Activated effector memory CD4-positive, alpha-beta T cell treated with anti-CD3 and anti-CD28 coated beads, Interleukin-2, amount 50 U/mL, for 16 hours (primary cell): Measurements from ENCODE around the gene OTUD5.
"Not testable (repeated sequence)": the region's sequence is repeated elsewhere in the genome, so short reads cannot be mapped to it uniquely, and the experiment has no call there.

Experiments
- DNase-seq: peaks from one replicate; pipeline ENCODE4 v3.0.0-alpha.2; 2020

The OTUD5 gene, protein sequence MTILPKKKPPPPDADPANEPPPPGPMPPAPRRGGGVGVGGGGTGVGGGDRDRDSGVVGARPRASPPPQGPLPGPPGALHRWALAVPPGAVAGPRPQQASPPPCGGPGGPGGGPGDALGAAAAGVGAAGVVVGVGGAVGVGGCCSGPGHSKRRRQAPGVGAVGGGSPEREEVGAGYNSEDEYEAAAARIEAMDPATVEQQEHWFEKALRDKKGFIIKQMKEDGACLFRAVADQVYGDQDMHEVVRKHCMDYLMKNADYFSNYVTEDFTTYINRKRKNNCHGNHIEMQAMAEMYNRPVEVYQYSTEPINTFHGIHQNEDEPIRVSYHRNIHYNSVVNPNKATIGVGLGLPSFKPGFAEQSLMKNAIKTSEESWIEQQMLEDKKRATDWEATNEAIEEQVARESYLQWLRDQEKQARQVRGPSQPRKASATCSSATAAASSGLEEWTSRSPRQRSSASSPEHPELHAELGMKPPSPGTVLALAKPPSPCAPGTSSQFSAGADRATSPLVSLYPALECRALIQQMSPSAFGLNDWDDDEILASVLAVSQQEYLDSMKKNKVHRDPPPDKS

DNA sequence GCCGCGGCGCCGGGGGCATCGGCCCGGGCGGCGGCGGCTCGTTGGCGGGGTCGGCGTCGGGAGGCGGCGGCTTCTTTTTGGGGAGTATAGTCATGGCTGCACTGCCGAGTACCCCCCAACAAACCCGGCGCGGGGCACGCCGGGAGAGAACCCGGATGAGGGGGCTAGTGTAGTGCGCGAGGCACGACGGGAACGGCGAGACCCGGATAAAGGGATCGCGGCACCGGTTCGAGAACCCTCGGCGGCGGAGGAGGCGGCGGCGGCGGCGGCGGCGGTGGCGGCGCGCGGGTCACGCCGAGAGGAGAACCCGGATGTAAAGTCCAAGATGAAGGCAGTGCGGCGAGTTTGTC is at the start of gene OTUD5:
Gene OTUD5 (minus strand): TSS at position 131 of the 350 bp plus-strand sequence. CDS start 37 bp downstream, at position 94.
- DNase-seq: peak; percentile 91

DNA sequence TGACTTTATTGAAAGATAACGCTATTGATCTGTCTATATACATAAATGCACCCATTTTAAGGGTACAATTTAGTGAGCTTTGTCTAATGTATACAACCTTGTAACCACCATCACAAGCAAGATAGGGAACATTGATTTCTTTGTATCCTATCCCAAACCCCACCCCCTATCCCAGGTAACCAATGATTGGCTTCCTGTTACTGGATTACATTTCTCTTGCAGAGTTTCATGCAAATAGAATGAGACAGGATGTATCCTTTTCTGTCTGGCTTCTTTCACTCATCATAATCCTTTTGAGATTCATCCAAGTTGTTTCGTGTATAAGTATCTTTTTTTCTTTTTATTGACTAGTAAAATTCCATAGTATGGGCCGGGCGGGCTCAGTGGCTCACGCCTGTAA is 46.3 kb upstream of the OTUD5 start:
- DNase-seq: no peak

DNA sequence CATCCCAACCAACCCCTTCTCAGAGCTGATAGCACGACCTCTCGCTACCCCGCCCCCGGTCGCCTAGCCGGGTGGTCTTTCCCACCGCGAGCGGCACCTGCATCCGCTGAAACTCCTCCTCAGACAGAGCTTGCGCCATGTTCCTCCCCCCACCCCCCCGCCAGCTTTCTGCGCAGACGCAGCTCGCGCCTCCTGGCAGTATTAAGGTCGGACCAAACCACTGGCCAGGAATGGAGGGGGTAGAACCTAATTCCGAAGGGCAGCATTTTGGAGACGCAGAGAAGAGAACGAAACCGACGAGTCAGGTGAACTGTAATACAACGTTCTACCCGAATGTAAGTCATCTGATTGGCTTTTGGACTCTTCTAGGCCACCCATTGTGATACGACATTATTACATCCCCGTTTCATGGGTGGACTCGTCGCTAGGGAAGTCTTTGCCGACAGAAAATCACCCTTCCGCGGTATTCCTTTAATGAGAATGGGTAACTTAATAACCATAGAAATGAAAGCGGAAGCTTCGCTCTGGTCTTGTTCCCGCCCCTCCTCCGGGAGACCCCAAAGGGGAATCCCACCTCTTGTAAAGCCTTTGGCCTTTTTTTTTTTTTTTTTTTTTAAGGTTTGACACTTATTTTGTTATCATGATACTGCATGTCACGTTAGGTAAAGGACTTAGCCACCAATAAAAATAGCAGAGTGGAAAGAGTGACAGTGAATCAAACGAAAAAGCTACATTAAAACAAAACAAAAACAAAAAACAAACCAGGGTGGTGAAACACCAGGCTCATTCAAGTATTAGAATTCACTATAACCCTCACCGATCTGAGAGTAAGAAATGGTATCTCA is 44.9 kb upstream of the OTUD5 start, which contains the start of gene GRIPAP1:
Gene GRIPAP1 (minus strand): TSS at position 174 of the 845 bp plus-strand sequence. CDS start 35 bp downstream, at position 139.
- peak; percentile 90 for DNase-seq

DNA sequence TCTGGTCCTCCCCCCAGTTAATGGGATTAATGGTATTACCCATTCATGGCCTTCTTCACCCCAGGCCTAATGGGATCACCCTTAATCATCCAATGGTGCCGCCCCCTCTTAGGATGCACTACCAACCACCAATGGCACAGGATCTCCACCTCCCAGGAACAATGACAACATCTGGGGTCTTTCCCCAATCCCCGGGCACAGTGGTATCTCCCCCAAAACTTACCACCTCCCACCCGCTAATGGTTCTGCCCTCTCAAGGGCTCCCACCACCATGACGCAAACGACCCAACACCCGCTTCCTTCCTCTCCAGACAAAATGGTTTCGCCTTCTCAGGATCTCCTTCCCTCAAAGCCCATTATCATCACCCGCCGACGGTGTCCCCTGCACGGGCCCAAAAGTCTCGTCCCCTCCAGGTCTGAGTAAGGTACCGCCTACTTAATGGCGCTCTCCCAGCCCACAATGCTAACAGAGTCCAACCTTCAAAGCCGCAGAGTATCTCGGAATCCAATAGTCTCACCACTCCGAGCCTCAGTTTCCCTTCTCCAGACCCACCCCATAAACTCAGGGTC is 44.2 kb upstream of the OTUD5 start:
- DNase-seq: peak; percentile 82

DNA sequence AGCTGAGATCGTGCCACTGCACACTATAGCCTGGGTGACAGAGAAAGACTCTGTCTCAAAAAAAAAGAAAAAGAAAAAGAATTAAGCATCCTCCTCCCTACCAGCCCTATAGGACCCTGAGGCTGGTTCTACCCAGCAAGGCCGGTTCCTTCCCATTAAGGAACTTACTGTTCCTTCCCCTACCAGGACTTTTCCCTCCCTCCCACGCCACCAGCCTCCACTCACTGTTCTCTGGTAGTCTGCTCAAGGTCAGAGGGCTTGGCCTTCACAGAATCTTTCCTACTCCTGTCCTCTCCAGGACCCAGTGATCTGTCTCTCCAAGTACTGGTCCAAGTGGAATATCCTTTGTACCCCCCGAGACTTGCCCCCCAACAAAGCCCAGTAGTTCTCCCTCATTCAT is 43.2 kb upstream of the OTUD5 start:
- DNase-seq: no peak

DNA sequence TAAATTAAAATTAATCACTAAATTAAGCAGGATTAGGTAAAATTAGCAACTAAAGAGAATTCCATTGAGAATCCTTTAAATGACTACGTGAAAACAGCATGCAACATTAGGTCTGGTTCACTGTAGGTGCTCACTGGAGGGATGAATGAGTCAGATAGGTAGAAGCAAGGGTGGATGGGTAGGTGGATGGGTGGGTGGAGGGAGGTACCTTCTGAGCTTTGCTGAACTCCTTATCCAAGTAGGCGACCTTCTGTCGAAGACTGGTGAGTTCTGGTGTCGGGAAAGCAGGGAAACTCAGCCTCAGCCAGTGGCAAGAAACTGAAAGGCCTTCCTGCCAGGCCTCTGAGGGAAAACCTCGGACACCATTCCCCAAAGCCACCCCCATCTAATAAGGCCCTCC is 41.6 kb upstream of the OTUD5 start:
- no peak for DNase-seq

DNA sequence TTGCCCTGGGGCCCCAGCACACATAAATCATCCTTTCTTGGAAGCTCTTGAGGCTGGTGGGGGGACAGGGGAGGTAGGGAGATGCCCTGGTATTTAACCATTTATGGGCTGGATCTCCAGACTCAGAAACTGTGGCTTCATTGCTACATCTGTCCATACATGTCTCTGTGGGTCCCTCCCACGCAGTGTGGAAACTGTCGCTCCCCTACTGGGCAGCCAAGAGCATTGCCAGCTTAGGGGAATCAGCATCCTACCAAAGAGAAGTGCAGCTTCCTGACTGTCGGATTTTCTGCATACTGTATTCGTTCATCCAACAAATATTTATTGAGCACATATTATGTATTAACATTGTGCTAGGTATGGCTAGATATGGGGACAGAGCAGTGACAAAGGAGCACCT is 41.0 kb upstream of the OTUD5 start:
- no peak for DNase-seq

DNA sequence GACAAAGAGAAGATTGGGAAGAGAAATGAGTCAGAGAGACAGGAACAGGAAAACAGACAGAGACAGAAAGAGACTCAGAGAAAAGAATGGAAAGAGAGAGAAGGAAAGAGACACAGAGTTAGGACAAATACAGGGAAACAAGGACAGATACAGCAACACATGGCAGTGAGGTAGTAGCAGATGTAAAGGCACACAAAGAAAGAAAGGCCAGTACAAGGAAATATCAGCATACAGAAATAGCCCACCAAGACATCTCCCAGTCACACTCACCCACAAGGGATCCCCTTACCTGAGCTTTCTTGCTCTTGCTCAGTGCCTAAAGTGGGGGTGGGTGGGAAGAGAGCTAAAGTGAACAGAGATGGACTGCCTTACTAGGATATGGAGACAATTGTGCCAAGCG is 40.5 kb upstream of the OTUD5 start:
- DNase-seq: no peak

DNA sequence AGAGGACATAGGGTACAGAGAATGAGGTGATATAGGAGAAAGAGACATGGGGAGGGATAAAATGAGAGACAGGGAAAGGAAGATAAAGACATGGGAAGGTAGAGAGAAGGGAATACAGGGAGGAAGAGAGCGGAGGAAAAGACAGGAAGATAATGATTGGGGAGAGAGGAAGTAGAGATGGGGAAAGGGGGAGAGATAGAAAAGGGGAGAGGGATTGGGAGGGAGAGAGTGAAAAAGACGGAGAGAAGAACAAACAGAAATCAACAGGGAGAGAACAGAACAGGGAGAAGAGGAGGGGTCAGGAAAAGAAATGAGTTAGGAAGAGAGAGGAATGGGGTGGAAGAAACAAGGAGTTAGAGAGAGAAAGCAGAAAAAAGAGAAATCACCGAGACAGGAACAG is 40.0 kb upstream of the OTUD5 start:
- DNase-seq: no peak

DNA sequence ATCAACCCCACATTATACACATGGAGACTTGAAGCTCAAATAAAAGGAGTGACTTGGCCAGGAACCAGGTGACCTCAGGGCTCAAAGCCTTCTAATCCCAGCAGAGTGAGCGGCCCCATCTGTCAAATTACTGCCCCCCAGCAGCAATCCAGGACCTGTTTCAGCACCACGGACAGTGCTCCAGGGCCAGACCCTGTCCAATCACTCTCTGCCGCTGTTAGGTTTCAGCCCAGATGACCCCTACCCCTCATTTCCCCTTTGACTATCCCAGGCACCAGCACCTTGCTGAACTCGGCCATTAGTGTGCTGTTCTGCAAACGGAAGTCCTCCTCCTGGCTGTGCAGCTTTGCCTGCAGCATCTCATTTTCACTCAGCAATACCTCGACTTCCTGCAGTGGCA is 39.6 kb upstream of the OTUD5 start:
- DNase-seq: no peak

DNA sequence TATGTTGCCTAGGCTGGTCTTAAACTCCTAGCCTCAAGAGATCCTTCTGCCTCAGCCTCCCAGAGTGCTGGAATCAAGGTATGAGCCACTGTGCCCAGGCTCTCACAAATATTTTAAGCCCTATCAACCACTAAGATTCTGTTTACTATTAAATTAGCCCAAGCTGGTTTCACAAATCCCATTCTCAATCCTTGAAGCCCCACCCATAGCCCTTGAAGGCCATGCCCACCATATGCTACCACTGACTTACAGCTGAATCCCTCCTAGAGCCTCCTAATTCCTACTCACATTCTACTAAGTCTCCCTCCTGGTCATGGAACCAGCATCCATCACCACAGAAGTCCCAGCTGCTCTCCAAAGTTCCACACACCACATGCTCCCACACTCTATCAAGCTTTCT is 34.9 kb upstream of the OTUD5 start:
- no peak for DNase-seq

DNA sequence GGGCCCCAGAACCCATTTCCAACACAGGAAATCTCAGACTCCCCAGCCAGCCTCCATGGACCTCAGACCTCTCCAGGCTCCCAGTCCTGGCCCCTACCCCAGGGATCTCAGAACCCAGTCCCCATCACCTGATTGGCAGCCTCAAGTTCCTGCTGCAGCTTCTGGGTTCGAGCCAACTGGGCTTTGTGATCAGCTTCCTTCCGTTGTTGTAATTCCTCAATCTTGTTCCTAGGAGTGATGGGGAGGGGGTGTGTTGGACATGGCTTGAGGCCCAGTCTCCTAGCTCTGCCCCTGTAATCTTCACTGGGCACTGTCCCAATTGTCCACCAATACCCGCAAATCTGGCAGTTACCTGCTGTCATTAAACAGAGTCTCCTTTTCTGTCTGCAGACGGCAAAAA is 32.1 kb upstream of the OTUD5 start:
- no peak for DNase-seq

DNA sequence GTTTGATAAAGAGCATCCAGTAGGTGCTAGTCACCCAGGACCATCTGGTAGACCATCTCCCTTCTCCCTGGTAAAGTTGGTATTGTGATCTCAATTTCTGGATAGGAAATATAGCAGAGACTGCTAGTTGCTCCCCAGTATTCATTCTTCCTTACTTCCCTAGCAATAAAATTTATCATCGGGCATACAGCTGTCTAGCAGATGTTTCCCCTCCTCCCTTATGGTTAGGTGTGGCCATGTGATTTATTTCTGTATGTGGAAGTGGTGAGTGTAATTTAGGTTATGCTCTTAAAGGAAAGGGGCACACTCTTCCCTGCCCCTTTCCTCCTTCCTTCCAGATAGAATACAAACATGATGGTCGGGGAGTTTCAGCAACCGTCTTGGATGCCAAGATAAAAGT is 26.5 kb upstream of the OTUD5 start:
- no peak for DNase-seq

DNA sequence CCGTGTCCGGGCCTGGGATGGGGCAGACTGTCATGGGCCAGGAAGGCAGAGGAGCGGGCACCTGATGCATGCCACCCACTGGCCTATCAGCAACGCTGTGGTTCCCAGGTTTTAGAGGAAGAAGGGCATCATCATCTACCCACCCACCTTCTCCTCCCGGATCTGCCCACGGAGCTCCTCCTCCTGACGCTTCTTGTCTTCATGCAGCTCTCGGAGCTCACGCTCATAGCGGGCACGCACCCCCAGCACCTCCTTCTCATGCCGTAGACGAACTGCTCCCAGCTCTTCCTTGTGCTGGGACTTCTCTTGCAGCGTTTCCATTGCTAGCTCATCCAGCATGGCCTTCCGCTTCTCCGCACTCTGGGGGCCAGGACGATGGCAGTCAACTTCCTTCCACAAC is 25.7 kb upstream of the OTUD5 start:
- no peak for DNase-seq

DNA sequence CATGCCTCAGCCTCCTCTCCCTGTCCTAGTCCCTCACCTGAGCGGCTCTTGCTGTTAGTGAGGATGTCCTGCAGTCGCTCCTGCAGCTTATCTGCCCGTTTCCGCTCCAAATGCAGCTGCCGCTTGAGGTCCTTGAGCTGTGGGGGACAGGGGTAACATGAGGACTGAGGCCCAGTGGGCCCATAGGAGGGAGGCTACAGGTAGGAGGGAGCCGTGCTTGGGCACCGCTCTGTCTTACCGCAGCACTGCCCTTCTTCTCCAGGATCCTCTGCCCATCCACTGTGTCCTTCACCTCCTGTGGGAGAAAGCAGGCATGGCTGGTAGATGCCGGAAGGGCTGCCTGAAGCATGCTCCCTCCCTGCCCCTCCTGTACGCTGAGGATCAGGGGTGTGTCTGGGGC is 23.8 kb upstream of the OTUD5 start:
- no peak for DNase-seq

DNA sequence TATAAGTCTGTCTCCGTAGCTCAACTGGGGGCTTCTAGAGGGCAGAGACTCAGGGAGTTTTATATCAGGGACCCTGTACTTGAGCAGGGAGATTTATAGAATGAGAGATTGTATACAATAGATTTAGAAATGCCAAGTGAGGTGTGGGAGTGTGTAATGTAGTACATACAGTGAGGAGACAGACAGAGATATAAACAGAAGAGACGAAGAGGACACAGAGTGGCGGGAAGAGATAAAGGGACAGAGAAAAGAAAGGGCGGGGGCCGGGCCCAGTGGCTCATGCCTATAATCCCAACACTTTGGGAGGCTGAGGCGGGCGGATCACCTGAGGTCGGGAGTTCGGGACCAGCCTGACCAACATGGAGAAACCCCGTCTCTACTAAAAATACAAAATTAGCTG is 22.9 kb upstream of the OTUD5 start:
- DNase-seq: not testable (repeated sequence)

DNA sequence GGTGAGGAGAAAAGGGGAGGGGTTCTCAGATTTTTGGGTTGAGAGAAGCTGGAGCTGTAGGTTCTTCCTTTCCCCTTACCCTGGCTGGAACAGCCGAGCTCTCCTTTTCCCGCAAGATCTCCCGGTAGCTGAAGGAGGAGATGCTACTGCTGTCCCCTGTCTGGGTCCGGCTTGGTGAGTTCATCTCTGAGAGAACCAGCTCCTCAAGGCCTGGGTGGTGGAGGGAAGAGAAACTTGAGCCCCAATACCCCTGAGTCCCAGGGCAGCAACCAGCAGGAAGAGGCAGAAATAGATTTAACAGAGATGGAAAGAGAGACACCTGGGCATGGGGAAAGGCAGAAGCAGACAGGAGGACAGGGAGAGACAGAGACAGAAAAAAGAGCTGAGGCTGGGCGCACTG is 20.8 kb upstream of the OTUD5 start:
- no peak for DNase-seq

DNA sequence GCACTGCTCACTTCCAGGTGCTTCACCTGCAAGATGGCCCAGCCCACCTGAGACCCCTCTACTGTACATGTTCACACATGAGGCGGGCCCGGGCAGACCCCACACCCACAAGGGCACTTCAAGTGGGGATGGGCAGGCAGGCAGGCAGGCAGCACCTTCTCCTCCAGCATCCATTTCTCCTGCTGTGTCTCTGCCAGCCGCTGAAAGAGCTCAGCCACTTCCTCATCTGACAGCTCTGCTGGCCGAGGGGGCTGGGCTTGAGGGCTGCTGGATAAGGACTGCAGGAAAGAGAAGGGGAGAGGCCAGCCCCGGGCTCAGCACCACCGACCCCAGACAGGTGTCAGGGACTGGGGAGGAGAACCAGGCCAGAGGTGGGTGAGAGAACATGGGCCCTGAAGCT is 18.7 kb upstream of the OTUD5 start:
- DNase-seq: no peak

DNA sequence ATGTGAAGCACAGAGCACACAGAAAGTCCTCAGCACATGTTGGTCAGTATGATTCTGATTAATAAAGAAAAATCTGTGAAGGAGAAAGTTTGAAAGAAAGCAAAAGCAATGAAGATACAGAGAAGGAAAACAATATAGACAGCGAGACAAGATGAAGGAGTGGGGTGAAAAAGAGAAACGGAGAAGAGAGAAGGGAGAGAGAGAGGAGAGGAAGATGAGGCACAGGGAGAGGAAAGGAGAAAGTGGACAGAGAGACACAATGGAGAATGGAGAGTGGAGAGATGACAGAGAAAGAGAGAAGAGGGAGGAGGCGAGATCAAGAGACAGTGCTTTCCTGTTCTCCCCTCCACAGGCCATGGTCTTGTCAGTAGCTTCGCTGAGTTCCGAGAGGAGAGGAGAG is 18.1 kb upstream of the OTUD5 start:
- no peak for DNase-seq

DNA sequence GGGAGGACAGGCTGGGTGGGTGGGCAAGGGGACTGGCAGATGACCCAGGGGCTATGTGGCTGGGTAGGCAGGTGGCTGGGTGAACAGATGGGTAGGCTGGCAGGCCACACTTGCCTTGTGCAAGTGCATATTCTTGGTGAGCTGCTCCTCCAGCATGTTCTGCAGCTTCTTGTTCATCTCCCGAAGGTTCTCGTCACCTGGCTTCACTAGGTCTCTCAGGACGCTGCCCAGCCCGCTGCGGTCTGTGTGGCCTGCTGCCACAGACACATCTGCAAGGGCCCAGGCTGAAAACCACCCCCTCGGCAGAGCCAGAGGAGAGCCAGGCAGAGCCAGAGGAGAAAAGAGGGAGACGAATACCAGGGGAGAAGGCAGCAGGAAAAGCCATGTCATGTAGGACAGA is 17.6 kb upstream of the OTUD5 start:
- DNase-seq: no peak

DNA sequence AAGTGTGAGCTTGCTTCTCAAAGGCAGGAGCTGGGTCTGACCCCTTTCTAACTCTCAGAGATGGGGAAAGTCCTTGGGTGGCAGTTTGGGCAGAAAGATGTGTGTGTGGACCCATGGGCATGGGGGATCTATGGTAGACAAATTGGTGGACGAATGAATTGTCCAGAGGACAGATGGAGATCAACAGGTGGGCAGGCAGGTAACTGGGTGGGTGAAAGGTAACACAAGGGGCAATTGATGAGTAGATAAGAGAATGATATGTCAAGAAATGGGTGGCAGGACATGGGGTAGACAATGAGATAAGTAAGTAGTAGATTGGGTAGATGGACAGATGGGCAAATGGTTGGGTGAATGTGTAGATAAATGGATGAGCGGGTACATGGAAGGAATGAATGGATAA is 17.2 kb upstream of the OTUD5 start:
- DNase-seq: no peak

DNA sequence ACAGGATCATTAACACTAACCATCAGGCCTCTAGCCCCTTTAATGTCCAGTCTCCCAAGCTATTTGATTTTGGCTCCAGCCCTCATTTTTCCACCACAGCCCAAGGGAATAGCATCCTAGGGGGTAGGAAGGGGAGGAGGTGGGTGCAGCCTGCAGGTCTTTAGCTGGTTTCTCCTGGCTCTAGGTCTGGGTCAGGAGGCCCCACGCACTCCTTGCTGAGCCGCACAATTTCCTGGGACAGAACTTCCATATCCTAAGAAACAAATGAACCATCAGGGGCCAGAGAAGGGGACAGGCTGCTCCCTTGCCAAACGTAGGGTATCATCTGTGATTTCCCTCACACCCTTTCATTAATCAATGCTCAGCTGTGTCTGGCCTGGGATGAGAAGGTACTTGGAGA is 16.6 kb upstream of the OTUD5 start:
- DNase-seq: no peak
